ENCODE data around the gene UBR4.

DNA sequence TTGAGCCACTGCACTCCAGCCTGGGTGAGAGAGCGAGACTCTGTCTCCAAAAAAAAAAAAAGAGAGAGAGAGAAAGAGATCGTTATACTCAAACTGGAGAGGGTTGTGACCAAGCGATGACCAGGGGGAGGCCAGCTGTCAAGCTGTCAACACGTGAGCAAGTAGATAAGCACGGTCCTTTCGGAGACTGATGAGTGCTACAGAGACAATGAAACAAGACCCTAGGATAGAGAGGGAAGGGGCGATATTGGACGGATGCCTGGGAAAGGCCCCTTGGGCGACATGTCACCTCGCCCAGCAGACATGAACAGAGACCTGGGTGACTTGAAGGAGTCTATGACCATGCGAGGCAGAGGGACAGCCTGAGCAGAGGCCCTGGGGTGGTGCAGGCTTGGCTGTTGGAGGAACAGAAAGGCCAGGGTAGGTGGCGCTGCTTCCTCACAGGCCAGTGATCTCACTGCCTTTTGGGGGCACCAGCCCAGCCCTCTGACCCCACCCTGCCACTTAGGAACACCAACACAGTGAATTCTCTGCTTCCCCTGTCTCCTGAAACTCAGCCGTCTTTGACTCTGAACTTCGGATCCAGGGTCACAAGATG is 152.8 kb downstream of the UBR4 start:
- TF ChIP-seq, protein P1, sequence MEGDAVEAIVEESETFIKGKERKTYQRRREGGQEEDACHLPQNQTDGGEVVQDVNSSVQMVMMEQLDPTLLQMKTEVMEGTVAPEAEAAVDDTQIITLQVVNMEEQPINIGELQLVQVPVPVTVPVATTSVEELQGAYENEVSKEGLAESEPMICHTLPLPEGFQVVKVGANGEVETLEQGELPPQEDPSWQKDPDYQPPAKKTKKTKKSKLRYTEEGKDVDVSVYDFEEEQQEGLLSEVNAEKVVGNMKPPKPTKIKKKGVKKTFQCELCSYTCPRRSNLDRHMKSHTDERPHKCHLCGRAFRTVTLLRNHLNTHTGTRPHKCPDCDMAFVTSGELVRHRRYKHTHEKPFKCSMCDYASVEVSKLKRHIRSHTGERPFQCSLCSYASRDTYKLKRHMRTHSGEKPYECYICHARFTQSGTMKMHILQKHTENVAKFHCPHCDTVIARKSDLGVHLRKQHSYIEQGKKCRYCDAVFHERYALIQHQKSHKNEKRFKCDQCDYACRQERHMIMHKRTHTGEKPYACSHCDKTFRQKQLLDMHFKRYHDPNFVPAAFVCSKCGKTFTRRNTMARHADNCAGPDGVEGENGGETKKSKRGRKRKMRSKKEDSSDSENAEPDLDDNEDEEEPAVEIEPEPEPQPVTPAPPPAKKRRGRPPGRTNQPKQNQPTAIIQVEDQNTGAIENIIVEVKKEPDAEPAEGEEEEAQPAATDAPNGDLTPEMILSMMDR (IDR thresholded peaks at IDR 0.05) = no peak
- no peak for TF ChIP-seq POLR2A (IDR thresholded peaks at IDR 0.05)

All from Peyer's patch (tissue), 4 donors.